ENCODE measurements around the gene TRIM24. TPM values are rescaled to one million over a fixed set of nuclear protein-coding genes. Genes with fewer than 3 reads are reported as not detected.

The TRIM24 gene
- polyA plus RNA-seq, 1 of the 3 experiments (the other 2 are of a cell fraction), result 5.3 TPM

DNA sequence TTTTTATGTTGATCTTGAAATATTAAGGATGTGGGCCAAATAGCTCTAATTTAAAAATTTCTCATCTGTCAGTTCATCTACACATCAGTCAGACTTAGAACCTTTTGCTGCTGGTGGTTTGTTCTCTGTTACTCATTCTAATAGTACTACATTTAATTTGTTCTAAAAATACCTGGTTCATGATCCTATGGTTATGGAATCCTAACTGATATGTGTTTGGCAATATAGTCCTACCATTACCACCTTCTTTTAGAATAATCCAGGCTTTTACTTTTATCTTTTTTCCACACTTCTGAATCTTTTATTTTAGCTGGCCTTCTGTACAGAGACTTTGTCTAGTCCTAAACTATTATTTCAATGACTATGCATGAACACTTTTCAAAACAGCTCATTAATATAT, 124.2 kb downstream of the TRIM24 start:
- ChIA-PET CTCF (interaction anchor here (0.8 to 3.7 kb wide), 5 partner anchors 13 to 155 kb away, joined by 3 to 12 read pairs (median 4); no protein-coding TSS in a partner anchor), POLR2A (no interaction called here)
- Histone ChIP-seq H3K9ac (no peak overlapping the region), H3K9me2 (no peaks in the 10 kb centered on the region), H2AFZ (ENCODE audit: low read depth) (no peak overlapping the region), H3K4me1 (ENCODE audit: control insufficient read depth in 1 of 2, insufficient read depth in 2 of 2, low read depth in 1 of 2, low read length in 1 of 2) (no peaks in the 10 kb centered on the region), H4K20me1 (ENCODE audit: insufficient read depth) (no peaks in the 10 kb centered on the region), H3K79me2 (ENCODE audit: insufficient read depth) (no peaks in the 10 kb centered on the region), H3K4me2 (no peak overlapping the region), H3K4me3 (ENCODE audit: low read depth in 2 of 2, low read length in 1 of 2) (no peak overlapping the region), H3K27ac (ENCODE audit: low read depth in 2 of 2, low read length in 1 of 2) (no peak overlapping the region), H3K27me3 (ENCODE audit: insufficient read depth) (no peaks in the 10 kb centered on the region), H3F3A (replicated peaks; ENCODE audit: insufficient read depth) (no peaks in the 10 kb centered on the region), H3K9me3 (no peaks in the 10 kb centered on the region), H3K36me3 (replicated peaks in 1 of 2; ENCODE audit: control insufficient read depth in 1 of 2, insufficient read depth in 2 of 2, low read length in 1 of 2) (peaks cover 56 to 60% of the 10 kb centered on the region in 2 experiments)
- no peak for DNase-seq
- TF ChIP-seq, protein P1, sequence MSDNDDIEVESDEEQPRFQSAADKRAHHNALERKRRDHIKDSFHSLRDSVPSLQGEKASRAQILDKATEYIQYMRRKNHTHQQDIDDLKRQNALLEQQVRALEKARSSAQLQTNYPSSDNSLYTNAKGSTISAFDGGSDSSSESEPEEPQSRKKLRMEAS (IDR thresholded peaks at IDR 0.05; ENCODE audit: low read depth), result no peak
- TF ChIP-seq RXRA (IDR thresholded peaks at IDR 0.05; ENCODE audit: borderline replicate concordance, low read depth) (no peak), MXI1 (IDR thresholded peaks at IDR 0.05; ENCODE audit: low read depth, low read length) (no peak), TCF12 (IDR thresholded peaks at IDR 0.05) (no peak), NFIC (IDR thresholded peaks at IDR 0.05; ENCODE audit: borderline replicate concordance) (no peak), SMC3 (IDR thresholded peaks at IDR 0.05; ENCODE audit: low read depth, low read length) (no peak), NRF1 (IDR thresholded peaks at IDR 0.05; ENCODE audit: low read depth, low read length) (no peak), SIN3A (IDR thresholded peaks at IDR 0.05; ENCODE audit: borderline replicate concordance, low read depth, low read length) (no peak), RCOR1 (IDR thresholded peaks at IDR 0.05; ENCODE audit: low read length) (no peak), FOXM1 (IDR thresholded peaks at IDR 0.05; ENCODE audit: low read depth) (no peak), EP300 (IDR thresholded peaks at IDR 0.05; ENCODE audit: borderline replicate concordance in 1 of 2, low read depth in 1 of 2, low read length in 1 of 2) (no peak), POLR2AphosphoS5 (IDR thresholded peaks at IDR 0.05; ENCODE audit: low read depth, low read length) (no peak)
- TF ChIP-seq, protein P2, sequence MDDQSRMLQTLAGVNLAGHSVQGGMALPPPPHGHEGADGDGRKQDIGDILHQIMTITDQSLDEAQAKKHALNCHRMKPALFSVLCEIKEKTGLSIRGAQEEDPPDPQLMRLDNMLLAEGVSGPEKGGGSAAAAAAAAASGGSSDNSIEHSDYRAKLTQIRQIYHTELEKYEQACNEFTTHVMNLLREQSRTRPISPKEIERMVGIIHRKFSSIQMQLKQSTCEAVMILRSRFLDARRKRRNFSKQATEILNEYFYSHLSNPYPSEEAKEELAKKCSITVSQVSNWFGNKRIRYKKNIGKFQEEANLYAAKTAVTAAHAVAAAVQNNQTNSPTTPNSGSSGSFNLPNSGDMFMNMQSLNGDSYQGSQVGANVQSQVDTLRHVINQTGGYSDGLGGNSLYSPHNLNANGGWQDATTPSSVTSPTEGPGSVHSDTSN (IDR thresholded peaks at IDR 0.05), result no peak
- TF ChIP-seq, protein P3, sequence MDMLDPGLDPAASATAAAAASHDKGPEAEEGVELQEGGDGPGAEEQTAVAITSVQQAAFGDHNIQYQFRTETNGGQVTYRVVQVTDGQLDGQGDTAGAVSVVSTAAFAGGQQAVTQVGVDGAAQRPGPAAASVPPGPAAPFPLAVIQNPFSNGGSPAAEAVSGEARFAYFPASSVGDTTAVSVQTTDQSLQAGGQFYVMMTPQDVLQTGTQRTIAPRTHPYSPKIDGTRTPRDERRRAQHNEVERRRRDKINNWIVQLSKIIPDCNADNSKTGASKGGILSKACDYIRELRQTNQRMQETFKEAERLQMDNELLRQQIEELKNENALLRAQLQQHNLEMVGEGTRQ (IDR thresholded peaks at IDR 0.05; ENCODE audit: borderline replicate concordance, low read depth, low read length), result no peak; the same call in 1 of the 2 replicates
- TF ChIP-seq, protein P4, sequence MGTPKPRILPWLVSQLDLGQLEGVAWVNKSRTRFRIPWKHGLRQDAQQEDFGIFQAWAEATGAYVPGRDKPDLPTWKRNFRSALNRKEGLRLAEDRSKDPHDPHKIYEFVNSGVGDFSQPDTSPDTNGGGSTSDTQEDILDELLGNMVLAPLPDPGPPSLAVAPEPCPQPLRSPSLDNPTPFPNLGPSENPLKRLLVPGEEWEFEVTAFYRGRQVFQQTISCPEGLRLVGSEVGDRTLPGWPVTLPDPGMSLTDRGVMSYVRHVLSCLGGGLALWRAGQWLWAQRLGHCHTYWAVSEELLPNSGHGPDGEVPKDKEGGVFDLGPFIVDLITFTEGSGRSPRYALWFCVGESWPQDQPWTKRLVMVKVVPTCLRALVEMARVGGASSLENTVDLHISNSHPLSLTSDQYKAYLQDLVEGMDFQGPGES (IDR thresholded peaks at IDR 0.05; ENCODE audit: low read depth, low read length), result no peak
- TF ChIP-seq, protein P5, sequence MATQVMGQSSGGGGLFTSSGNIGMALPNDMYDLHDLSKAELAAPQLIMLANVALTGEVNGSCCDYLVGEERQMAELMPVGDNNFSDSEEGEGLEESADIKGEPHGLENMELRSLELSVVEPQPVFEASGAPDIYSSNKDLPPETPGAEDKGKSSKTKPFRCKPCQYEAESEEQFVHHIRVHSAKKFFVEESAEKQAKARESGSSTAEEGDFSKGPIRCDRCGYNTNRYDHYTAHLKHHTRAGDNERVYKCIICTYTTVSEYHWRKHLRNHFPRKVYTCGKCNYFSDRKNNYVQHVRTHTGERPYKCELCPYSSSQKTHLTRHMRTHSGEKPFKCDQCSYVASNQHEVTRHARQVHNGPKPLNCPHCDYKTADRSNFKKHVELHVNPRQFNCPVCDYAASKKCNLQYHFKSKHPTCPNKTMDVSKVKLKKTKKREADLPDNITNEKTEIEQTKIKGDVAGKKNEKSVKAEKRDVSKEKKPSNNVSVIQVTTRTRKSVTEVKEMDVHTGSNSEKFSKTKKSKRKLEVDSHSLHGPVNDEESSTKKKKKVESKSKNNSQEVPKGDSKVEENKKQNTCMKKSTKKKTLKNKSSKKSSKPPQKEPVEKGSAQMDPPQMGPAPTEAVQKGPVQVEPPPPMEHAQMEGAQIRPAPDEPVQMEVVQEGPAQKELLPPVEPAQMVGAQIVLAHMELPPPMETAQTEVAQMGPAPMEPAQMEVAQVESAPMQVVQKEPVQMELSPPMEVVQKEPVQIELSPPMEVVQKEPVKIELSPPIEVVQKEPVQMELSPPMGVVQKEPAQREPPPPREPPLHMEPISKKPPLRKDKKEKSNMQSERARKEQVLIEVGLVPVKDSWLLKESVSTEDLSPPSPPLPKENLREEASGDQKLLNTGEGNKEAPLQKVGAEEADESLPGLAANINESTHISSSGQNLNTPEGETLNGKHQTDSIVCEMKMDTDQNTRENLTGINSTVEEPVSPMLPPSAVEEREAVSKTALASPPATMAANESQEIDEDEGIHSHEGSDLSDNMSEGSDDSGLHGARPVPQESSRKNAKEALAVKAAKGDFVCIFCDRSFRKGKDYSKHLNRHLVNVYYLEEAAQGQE (IDR thresholded peaks at IDR 0.05; ENCODE audit: low read depth, low read length), result no peak
- TF ChIP-seq, protein P6, sequence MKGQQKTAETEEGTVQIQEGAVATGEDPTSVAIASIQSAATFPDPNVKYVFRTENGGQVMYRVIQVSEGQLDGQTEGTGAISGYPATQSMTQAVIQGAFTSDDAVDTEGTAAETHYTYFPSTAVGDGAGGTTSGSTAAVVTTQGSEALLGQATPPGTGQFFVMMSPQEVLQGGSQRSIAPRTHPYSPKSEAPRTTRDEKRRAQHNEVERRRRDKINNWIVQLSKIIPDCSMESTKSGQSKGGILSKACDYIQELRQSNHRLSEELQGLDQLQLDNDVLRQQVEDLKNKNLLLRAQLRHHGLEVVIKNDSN (IDR thresholded peaks at IDR 0.05; ENCODE audit: borderline replicate concordance, low read depth), result no peak

Measured in SK-N-SH (cell line).